ENCODE measurements around the gene ATXN7L1. TPM values are rescaled to one million over a fixed set of nuclear protein-coding genes. Genes with fewer than 3 reads are reported as not detected.

The ATXN7L1 gene
- total RNA-seq, 3 donors from 2014 or later (not counting 1 experiment from before 2014, with no cell fraction given): 37.5 to 48.6 (median 47.9) TPM

DNA sequence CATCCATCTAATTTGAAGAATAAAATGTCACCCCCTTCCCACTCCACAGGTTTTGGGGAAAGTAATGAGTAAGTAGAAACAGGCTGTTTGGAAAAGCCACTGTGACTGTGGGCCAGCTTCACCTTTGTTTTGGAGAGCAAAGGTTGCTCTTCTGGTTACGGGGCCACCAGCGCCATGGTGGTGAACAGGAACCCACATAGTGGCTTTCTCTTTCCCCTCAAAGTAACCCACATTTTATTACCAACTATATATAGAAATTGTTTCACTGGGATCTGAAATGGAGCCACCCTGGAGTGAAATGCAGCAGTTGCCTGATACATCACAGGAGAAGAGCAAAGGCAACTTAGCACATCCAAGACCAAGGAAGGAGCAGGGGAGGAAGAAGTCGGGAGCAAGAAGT, 182.8 kb downstream of the ATXN7L1 start:
- Mint-ChIP-seq H3K4me1 (peaks cover 27 to 33% of the 10 kb centered on the region in 2 donors), H3K27ac (peak overlapping the region in 1 of 2 donors; percentile 17), H3K27me3 (ENCODE audit: low read depth in 2 of 2) (peaks cover 0 to 2% of the 10 kb centered on the region in 2 donors), H3K9me3 (no peaks in the 10 kb centered on the region), H3K36me3 (no peaks in the 10 kb centered on the region), H3K4me3 (peak overlapping the region; percentile 42)
- TF ChIP-seq, protein P1, sequence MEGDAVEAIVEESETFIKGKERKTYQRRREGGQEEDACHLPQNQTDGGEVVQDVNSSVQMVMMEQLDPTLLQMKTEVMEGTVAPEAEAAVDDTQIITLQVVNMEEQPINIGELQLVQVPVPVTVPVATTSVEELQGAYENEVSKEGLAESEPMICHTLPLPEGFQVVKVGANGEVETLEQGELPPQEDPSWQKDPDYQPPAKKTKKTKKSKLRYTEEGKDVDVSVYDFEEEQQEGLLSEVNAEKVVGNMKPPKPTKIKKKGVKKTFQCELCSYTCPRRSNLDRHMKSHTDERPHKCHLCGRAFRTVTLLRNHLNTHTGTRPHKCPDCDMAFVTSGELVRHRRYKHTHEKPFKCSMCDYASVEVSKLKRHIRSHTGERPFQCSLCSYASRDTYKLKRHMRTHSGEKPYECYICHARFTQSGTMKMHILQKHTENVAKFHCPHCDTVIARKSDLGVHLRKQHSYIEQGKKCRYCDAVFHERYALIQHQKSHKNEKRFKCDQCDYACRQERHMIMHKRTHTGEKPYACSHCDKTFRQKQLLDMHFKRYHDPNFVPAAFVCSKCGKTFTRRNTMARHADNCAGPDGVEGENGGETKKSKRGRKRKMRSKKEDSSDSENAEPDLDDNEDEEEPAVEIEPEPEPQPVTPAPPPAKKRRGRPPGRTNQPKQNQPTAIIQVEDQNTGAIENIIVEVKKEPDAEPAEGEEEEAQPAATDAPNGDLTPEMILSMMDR (IDR thresholded peaks at IDR 0.05): no peak
- Histone ChIP-seq H3K9me3 (ENCODE audit: control insufficient read depth, insufficient read depth, low read length) (no peaks in the 10 kb centered on the region), H3K27ac (ENCODE audit: low read length) (no peak overlapping the region), H3K36me3 (ENCODE audit: control insufficient read depth, insufficient read depth, low read length) (no peaks in the 10 kb centered on the region), H3K4me3 (ENCODE audit: low read length) (no peak overlapping the region), H3K4me1 (ENCODE audit: control insufficient read depth, insufficient read depth, low read length) (peaks cover 30% of the 10 kb centered on the region), H3K27me3 (ENCODE audit: control insufficient read depth, insufficient read depth, low read length) (no peaks in the 10 kb centered on the region)
- intact Hi-C loops (cut with micrococcal nuclease): loop anchor here (5.0 kb wide), 1 partner anchor 114 kb away; no protein-coding TSS in a partner anchor
- DNase-seq: peak in 1 of 2 donors; percentile 17
- 35% methylated on average over 3 of the region's 3 CpGs for WGBS (ENCODE audit: insufficient coverage)
- ATAC-seq: no peak

DNA sequence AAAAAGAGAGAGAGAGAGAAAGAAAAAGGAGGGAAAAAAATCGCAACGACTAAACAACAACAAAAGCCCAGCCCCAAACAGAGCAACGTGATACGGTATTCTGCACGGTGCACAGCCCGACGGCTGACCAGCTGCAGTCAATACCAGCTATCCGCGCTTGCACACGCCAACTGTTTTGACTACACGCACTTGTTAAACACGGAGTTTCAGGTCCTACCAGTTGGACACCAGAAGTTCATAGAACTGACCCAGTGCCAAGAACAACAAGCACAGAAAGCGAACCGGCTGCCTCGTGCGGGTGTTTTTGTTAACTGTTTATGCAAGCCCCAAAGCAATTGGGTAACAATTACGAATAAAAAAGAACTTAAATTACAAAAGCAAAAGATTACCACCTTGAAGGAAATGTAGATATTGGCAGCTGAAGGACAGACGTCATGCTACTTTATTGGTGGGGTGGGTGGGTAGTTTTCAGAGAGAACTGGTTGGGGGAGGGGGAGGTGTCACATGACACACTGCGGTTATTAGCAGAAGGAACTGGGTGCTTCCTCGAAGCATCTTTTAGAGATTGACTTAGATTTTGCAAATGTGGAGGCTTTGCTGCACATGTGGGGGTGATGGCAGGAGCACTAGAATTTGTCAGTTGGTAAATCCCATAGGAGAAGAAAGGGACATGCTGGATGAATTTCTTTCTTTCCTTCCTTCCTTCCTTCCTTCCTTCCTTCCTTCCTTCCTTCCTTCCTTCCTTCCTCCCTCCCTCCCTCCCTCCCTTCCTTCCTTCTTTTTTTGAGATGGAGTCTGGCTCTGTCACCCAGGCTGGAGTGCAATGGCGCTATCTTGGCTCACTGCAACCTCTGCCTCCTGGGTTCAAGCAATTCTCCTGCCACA, 184.5 kb downstream of the ATXN7L1 start:
- H3K27ac ChIP-seq (ENCODE audit: low read length): peak overlapping the region; percentile 81
- TF ChIP-seq, protein P1 (IDR thresholded peaks at IDR 0.05): no peak
- peak overlapping the region; percentile 64 for H3K4me3 ChIP-seq (ENCODE audit: low read length)
- H3K27me3 ChIP-seq (ENCODE audit: control insufficient read depth, insufficient read depth, low read length): no peaks in the 10 kb centered on the region
- H3K4me1 ChIP-seq (ENCODE audit: control insufficient read depth, insufficient read depth, low read length): peaks cover 30% of the 10 kb centered on the region
- H3K27me3 Mint-ChIP-seq (ENCODE audit: low read depth in 2 of 2): peaks cover 0 to 2% of the 10 kb centered on the region in 2 donors
- intact Hi-C loops (cut with micrococcal nuclease): loop anchor here (2.0 to 5.0 kb wide), 2 partner anchors 15 to 115 kb away; no protein-coding TSS in a partner anchor
- peak overlapping the region; percentile 89 to 95 for H3K27ac Mint-ChIP-seq
- H3K4me3 Mint-ChIP-seq: peak overlapping the region; percentile 100
- DNase-seq (peak; percentile 57 to 91), ATAC-seq (peak; percentile 81 to 87 (median 84))
- no peaks in the 10 kb centered on the region for H3K9me3 Mint-ChIP-seq
- WGBS (ENCODE audit: insufficient coverage): 3% methylated on average over 18 of the region's 21 CpGs
- no peaks in the 10 kb centered on the region for H3K9me3 ChIP-seq (ENCODE audit: control insufficient read depth, insufficient read depth, low read length)
- no peaks in the 10 kb centered on the region for H3K36me3 Mint-ChIP-seq
- no peaks in the 10 kb centered on the region for H3K36me3 ChIP-seq (ENCODE audit: control insufficient read depth, insufficient read depth, low read length)
- H3K4me1 Mint-ChIP-seq: peaks cover 27 to 33% of the 10 kb centered on the region in 2 donors

DNA sequence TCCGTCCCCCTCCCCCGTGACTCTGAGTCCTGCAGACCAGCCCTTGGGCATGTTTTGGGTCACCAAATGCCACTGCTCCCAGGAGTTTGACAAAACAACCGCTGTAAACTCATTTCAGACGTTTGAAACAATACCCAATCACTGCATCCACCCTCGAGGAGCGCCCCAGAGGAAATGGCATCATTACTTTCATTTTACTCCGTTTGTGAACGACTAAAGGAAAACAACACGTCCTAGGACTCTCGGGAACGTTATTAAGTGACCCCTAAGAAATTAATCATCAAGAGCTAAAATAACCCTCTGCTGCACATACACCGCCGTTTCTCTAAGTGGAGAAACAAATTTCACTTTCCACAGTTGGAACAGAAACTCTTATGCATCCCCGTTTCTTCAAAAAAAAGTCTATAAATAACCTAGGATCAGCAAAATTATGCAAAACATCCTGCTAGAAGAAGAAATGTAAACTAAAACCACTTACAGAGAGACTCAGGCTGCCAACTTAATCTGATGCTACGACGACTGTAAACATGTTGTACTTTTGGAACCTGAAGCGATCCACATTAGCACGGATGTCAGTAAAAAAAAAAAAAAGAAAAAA, 185.2 kb downstream of the ATXN7L1 start:
- peak; percentile 42 to 54 (median 53) for ATAC-seq
- H3K27ac ChIP-seq (ENCODE audit: low read length): peak overlapping the region; percentile 81
- H3K4me1 ChIP-seq (ENCODE audit: control insufficient read depth, insufficient read depth, low read length): peaks cover 30% of the 10 kb centered on the region
- Mint-ChIP-seq H3K27me3 (ENCODE audit: low read depth in 2 of 2) (peaks cover 0 to 2% of the 10 kb centered on the region in 2 donors), H3K9me3 (no peaks in the 10 kb centered on the region), H3K36me3 (no peaks in the 10 kb centered on the region), H3K27ac (peak overlapping the region; percentile 89 to 95), H3K4me3 (peak overlapping the region; percentile 100), H3K4me1 (peaks cover 27 to 33% of the 10 kb centered on the region in 2 donors)
- no peaks in the 10 kb centered on the region for H3K9me3 ChIP-seq (ENCODE audit: control insufficient read depth, insufficient read depth, low read length)
- DNase-seq: peak in 1 of 2 donors; percentile 72
- intact Hi-C loops (cut with micrococcal nuclease): loop anchor here (2.0 to 5.0 kb wide), 2 partner anchors 14 to 116 kb away; no protein-coding TSS in a partner anchor
- TF ChIP-seq, protein P1 (IDR thresholded peaks at IDR 0.05): no peak
- H3K4me3 ChIP-seq (ENCODE audit: low read length): peak overlapping the region; percentile 64
- 6% methylated on average over 14 of the region's 18 CpGs for whole genome bisulfite sequencing (ENCODE audit: insufficient coverage)
- no peaks in the 10 kb centered on the region for H3K36me3 ChIP-seq (ENCODE audit: control insufficient read depth, insufficient read depth, low read length)
- no peaks in the 10 kb centered on the region for H3K27me3 ChIP-seq (ENCODE audit: control insufficient read depth, insufficient read depth, low read length)

Measured in natural killer cell (primary cell).